ENCODE measurements around the gene SDE2.
"Not testable (repeated sequence)": the region's sequence is repeated elsewhere in the genome, so short reads cannot be mapped to it uniquely, and the experiment has no call there.

SDE2 gene

DNA sequence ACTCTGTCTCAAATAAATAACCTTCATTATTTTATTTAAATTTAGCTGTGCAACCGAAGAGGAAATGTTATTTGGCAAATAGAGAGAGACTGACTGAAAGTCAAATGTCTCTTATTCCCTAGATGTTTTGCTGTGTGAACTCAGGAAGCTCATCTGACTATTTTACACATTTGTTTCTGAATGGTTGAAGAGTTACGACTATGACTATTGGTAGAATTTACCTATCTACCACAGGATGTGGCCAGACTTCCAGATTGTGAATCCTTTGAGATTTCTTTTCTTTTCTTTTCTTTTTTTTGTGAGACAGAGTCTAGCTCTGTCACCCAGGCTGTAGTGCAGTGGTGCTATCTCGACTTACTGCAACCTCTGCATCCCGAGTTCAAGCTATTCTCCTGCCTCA lies 5.3 kb upstream of the SDE2 start:
- no peak for DNase-seq

DNA sequence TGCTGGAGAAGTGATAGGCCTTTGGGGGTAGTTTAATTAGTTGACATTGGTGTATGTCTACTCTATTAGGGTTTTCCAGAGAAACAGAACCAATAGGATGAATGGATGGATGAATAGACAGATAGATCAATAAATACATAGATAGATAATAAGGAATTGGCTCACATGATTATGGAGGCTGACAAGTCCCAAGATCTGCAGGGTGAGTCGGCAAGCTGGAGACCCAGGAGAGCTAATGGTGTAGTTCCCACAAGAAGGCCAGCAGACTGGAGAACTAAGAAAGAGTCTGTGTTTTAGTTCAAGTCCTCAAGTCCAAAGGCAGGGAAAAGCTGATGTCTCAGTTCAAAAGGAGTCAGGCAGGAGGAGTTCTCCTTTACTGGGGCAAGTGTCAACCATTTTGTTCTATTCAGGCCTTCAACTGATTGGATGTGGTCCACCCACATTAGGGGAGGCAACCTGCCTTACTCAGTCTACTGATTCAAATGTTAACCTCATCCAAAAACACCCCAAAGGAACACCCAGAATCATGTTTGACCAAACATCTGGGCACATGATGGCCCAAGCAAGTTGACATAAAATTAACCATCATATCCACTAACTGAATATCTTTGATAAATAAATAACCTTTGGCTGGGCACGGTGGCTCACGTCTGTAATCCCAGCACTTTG lies 4.5 kb upstream of the SDE2 start:
- DNase-seq, result no peak

DNA sequence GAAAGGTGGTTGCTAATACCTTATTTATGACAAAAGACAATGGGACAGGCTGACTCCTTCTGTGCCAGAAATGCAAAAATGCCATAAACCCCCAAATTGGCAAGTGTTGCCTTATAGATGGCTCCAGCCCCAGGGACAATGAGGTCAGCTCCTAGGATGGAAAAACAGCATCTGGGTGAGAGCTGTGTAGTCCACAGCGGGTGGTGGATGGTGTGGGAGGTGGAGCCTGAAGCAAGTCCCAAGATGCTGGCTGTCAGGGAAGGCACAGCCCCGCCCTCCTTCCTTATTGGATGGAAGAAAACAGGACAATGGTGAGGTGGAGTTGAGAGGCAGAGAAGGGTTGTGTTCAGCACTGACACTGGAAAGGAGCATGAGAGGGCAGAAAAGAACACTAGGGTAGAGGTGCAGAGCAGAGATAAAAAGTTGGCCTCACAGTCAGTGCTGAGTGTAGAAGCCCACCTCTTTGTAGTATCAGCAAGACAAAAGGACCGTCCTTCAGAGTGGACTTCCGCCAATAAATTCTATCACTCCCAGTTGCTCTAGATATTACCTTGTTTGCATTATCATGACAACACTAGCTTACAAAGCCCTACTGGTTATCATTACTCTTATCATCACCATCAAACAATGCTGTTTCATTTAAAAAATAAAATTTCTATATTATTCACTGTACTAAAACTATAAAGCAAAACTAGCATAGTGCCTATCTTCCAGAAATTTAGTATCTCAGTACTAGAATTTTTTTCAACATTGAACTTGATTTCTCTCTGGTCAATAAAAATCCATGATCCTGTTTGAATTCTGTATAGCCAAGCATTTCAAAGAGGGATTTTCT lies 3.7 kb upstream of the SDE2 start:
- peak; percentile 66 for DNase-seq

DNA sequence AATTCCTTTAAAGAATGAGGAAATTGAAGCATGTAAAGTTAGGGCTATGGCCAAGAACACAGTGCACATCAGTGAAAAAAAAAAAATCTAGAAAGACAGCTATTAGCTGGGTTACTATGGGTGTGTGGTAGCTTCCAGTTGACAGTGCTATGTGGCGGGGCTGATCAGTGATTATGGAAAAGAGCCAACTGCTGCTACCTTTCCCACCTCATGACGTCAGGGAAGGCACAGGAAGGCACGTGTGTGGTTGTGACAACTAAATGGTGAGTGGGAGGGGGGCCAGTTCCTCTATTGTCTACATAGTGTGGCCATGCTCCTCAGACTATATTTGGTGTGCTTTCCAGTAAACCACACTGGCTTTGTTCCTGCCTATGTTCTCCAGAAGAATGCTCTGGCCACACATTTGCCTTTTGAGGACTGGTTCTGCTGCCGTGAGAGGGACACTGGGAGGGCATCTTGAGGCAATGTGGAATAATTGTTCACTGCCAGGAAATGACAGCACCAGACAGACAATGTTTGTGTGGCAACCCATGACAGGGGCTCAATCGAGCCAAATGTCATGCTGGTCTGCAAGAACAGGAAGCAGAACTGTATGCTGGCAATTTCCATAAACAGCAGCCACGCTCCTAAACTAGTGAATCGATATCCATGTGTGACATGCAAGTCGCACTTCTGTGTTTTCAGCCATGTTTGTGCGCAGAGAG lies 3.0 kb upstream of the SDE2 start:
- peak; percentile 62 for DNase-seq

DNA sequence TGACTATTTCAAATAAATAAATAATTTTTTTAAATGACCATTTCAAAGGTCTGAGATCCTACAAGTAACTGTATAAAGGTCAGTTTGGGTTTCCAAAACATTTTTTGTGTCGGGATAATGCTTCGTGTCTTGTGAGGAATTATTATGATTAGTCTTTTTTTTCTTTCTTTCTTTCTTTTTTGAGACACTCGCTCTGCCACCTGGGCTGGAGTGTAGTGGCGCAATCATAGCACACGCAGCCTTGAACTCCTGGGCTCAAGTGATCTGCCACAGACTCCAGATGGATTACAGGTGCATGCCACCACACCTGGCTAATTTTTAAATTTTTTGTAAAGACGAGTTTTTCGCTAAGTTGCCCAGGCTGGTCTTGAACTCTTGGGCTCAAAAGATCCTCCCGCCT lies 1.9 kb upstream of the SDE2 start:
- DNase-seq, result no peak

DNA sequence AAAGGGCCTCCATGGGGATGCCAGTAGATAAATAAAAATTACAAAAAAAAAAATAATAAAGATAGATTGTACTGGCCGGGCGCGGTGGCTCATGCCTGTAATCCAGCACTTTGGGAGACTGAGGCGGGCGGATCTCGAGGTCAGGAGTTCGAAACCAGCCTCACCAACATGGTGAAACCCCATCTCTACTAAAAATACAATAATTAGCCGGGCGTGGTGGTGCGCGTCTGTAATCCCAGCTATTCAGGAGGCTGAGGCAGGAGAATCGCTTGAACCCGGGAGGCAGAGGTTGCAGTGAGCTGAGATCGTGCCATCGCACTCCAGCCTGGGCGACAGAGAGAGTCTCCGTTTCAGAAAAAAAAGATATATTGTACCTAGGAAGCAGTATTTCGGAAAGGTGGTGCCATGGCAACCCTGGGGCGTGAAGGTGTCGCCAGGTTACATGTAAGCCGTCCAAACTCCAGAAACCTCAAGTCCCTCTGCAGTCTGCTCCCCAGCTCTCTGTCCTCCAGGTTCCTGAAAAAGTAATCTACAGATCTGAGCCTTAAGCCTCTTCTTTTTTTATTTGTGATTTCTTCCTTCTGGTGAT lies 1.4 kb upstream of the SDE2 start:
- DNase-seq, result not testable (repeated sequence)

DNA sequence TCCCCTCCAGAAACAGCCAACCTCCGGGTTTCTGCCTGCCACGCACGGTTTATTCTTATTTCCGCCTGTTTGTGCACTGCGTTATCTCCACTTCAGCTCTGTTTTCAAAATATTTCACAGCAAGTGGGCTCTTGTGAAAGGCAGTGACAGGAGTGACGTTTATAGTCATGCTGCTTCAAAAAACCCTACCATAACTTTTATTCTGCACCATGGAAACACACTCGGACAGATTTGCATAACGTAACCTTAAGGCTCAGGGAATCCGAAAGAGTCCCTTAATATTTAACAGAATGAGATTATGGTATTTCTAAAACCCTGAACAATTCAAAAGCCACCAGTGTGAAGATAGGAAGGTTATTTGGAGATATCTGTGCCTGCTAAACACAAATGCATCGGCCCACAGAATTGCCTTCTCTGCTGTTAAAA lies 782 bp upstream of the SDE2 start:
- DNase-seq, result no peak

DNA sequence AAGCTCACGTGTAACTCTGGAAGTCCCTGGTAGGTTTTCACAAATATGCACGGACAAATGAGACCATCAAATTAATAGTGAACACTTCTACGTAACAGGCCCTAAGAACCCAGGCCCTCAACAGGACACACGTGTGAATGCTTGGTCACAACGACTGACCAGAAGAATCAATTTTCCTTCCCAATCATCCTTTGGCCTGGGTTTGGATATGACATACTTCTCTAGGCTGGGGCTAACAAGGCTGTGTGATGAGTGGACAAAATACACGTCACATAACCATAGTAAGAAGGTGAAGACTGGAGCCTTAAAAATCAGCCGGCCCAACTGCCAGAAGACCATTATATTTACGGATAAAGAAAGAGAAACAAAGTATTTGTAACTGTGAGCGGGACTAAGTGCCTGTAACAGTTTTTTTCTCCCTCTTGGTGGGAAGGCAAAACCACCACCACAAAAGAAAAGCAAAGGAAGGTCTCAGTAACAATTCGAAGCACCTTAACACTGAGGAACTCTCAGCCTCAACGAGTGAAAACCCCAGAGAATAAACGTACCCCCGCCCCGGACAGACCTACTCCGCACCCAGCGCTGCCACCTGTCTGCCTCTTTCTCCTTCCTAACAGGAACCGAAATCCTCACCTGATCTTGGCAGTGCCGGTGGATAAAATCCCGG lies 450 bp downstream of the SDE2 start:
- no peak for DNase-seq

DNA sequence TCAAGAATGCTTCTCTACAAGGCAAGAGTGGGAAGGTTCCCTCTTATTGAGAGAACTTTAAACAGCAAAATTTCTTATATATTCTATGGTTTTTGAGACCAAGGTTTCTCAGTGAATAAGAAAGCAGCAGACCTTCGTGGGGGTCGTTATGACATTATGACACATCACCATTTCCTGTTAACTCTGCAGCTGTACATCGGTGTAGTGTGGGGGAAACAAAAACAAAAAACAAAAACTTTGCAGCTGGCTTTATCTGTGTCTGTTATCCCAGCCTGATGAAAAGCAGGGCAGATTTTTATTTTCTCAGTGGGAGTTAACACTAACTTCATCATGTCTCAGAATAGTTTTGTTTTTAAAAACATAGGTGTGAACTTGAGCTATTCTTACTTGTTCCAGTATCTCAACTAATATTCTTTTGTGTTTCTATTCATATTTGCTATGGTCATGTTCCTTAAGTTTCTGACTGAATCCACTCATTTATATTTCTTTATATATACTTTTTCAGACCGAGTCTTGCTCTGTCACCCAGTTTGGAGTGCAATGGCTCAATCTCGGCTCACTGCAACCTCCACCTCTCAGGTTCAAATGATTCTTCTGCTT lies 2.1 kb downstream of the SDE2 start:
- DNase-seq, result no peak

DNA sequence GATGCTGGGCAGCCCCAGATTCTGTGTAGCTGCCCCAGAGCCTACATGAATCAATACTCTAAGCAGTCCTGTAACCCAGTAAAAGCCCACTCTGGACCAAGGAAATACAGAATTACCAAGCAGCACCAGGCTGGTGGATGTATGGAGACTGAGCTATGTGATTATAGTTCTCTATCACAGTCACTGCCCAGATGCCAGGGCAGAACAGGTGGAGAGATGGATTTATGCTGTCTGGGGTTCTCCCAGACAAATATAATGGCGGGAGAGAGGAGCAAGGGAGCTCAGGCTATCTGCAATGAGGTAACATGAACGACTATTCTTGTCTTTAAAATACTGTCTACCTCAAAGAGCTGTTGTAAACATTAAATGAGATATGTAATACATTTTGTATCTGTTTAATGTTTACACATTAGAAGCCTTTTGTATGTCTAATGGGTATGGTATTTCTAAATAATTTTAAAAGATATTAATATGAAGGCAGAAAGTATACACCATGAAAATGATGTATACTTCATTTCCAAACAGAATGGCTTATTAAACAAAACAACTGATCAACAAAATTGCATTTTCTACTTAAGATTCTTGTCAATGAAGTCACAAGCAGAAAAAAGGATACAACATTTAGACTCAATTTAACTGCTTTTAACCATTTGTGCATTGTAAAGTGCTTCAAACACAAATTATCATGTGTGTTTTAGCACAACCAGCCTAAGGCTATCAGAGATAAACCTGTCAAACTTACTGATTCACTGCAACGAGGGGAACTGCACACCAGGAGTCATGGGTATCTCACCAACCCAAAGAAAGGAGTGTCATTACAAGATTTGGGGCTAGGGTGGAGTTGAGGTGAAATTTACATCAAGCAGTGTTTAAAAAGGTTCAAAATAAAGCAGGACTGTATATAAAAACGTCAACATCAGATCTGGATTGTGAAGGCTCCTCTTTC lies 3.0 kb downstream of the SDE2 start:
- DNase-seq, result no peak

DNA sequence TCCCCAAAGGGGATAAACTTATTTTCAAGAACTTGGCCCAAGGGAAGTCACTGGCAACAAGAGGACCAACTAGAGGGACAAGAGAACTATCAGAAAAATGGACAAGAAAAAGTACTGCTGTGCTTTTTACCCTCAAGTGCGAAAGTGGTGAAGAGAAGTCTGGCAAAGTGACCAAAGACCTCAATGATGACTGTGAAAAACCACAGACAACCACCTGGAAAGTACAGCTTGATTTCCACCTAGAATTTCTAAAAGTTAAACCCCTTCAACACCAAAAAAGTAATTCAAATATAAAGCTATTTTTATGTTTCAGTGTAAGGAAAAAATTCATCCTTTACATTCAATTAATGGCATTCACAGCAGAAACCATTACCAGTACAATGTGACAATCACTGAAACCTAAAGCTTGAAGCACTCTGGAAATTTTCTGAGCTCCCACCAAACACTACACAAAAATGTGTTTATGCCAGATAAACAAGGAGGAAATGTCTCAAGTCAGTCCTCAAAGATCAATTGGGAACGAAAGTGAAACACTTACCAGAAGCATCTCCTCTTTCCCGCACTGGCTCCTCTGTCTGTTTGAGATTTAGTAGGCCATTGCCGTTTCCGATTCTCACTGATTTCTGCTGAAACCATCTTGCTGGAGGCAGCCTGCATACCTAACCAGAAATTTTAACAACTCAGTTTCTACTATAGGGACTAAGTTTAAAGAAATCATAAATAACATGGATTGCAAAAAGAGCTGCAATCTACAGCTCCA lies 8.3 kb downstream of the SDE2 start:
- no peak for DNase-seq

DNA sequence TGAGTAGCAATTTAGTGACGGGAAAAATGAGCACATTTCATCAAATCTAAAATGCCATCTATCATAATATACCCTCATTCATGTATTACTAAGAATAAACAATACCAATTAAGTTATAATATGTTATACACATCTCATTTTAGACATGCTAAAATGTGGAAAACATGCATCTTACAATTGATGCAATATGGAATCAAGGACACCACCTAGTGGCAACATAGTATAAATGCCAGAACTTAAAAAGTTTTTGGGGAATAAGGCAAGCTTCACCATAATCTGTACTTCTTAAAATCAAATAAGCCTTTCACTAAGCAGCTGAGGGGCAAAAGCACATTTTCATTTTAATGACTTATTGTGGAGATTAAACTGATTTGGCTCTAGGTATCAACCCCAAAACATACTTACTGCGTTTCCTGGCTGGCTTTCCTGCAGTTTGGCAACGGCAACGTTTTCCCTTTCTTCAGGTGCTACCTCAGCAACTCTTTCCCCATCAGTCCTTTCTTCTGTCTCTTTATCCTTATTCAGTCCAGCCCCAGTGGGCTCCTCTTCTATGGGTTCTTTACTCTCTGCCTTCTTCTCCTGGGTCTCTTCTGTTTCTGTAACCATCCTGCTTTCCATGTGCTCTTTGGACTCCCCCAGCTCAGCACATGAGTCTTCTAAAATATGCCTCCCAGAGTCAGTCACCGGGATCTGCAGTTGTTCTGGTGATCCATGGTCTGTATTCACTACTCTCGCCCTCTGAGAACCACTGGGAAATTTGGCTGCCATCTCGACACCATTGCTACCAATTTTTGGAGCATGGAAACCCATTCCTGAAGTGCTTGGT lies 11.4 kb downstream of the SDE2 start:
- no peak for DNase-seq

DNA sequence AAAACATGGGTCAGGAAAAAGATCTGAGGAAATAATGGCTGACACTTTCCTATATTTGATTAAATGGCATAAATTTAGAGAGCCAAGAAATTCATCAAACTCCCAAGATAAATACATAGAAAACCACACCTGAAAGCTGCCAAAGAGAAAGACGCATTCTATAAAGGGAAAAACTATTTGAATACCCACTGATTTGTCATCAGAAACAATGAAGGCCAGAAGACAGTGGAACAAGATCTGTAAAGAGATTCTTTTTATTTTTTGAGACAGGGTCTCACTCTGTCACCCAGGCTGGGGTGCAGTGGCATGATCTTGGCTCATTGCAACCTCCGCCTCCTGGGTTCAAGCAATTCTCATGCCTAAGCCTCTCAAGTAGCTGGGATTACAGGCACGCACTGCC lies 17.4 kb downstream of the SDE2 start:
- no peak for DNase-seq

DNA sequence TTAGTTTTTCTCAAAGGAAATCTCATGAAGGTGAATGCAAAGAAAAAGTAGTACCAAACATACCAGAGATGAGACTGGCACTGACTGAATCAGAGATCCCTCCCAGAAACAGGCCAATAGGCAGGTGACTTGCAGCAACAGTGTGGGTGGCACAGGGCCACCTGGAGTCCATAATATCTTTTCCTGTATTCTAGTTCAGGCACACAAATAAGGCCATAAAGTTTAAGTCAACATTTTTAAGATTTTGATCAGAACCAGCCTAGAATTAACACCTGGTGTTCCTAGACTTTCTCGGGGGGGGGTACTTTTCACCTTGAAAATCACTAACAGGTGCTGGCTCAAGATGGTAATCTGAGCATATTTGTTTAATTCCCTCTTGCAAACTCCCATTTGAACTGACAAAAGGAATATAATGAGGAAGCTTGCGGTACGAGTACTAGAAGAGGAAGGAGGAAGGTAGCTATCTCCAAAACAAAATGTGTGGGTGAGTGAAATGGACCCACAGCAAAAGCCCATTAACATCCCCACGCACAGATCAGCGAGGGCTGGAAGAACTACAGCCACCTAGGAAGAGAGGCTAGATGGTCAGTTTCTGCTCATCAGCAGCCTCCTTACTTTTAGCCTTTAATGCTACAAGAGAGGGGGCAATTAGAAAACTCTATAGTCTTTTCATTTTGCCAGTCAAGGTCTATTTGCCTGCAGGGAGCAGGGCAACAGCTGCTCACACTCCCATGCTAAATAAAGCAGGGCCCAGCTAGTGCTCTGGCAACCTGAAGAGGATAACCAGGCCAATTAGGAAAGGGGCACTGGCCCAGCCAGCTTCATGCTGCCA lies 18.9 kb downstream of the SDE2 start:
- DNase-seq, result no peak

DNA sequence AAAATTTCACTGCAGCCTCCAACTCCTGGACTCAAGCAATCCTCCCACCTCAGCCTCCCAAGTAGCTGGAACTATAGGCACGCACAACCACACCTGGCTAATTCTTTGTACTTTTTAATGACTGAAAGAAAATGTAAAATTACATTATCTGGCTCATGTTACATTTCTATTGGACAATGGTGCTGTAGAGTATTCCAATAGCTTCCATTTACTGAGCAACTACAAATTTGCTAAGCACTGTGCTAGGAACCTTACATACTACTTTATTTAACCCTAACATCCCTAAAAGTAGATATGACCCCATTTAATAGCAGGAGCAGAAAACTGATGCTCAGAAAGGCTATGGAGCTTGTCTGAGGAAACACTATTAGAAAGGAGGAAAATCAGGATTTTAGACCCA lies 19.7 kb downstream of the SDE2 start:
- DNase-seq, result no peak

DNA sequence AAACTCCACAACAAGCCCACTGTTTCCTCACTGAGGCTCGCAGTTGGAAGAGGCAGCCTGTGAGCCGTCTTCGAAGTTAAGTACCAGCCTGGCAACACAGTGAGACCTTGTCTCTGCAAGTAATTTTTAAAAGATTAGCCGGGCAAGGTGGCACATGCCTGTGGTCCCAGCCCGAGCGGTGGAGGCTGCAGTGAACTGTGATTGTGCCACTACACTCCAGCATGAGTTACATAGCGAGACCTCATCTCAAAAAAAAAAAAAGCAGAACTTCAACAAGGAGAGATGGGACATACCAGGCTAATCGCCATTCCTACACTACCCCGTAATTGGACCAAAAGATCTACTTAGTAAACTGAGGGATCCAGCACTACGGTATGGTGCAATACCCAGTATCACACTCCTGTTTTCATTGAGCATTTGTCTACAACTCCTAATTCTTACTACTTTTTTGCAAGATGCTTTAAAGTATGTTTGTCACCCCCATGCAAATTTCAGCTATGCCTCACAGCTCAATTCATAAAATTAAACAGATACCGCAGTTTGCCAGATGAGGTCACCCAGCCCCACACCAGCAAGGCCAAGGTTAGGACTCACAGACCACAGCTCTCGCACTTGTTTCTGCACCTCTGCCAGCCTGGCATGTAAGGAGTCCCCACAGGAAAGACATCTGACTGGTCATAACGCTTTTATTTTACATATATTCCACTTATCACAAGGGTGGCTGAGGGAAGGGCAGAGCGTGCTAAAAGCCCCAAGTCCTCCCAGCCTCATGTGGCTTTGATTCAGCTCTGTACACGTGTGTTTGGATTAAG lies 21.0 kb downstream of the SDE2 start:
- no peak for DNase-seq

DNA sequence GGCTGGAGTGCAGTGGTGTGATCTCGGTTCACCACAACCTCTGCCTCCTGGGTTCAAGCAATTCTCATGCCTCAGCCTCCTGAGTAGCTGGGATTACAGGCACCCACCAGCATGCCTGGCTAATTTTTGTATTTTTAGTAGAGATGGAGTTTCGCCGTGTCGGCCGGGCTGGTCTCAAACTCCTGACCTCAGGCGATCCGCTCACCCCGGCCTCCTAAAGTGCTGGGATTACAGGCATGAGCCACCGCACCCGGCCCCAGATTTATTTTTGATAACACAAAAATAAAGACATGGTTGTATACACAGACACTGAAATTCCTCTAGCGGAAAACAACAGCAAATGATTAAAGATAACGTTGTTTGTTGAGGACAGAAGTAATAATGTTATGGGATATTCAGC lies 24.0 kb downstream of the SDE2 start:
- DNase-seq, result not testable (repeated sequence)

DNA sequence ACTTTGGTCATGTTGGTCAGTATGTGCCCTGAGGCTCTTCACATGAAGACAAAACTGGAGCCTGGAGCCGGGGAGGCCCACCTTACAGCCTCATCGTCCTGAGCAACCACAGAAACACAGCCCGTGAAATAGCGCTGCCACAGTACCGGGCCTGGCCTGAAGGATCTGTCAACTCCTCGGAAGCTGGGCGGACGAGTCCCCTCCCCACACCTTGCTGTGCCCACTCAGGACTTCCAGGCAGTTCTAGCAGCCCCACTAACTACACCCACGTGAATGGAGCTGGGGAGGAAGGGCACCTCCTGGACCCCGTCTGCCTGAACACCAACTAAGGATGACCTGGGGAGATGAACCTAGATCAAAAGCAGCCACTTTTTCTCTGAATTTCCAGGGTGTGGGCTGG lies 24.7 kb downstream of the SDE2 start:
- DNase-seq, result no peak

Measured in activated CD4-positive, alpha-beta T cell treated with anti-CD3 and anti-CD28 coated beads for 48 hours (primary cell).